ENCODE data around the gene EXT2. TPM values are rescaled to one million over a fixed set of nuclear protein-coding genes. Genes with fewer than 3 reads are reported as not detected.

Gene EXT2
- total and polyA plus RNA-seq, 2 of the 13 experiments (the other 11 are each of a cell fraction or from before 2014, with no cell fraction given) = 61.5 to 68.7 TPM

GRCh38 chr11:44095506-44096359 lies at the start of gene EXT2 (continued):
- TF ChIP-seq ZNF513 (CRISPR knock-in tag; conservative IDR thresholded peaks at IDR 0.05) = no peak
- no peak for TF ChIP-seq ZNF740 (CRISPR knock-in tag; IDR thresholded peaks at IDR 0.05)
- no peak for TF ChIP-seq ADNP (CRISPR knock-in tag; IDR thresholded peaks at IDR 0.05)
- no peak for TF ChIP-seq FOXO4 (CRISPR knock-in tag; conservative IDR thresholded peaks at IDR 0.05)
- no peak for TF ChIP-seq NPAS2 (CRISPR knock-in tag; IDR thresholded peaks at IDR 0.05; ENCODE audit: borderline replicate concordance)
- TF ChIP-seq ZNF30 (CRISPR knock-in tag; IDR thresholded peaks at IDR 0.05) = no peak
- TF ChIP-seq ZNF550 (CRISPR knock-in tag; IDR thresholded peaks at IDR 0.05; ENCODE audit: borderline replicate concordance) = no peak
- no peak for TF ChIP-seq ZBTB40 (IDR thresholded peaks at IDR 0.05)
- no peak for TF ChIP-seq ZBTB40 (CRISPR knock-in tag; IDR thresholded peaks at IDR 0.05)
- no peak for TF ChIP-seq ZNF121 (CRISPR knock-in tag; IDR thresholded peaks at IDR 0.05)
- no peak for TF ChIP-seq NRL (CRISPR knock-in tag; IDR thresholded peaks at IDR 0.05; ENCODE audit: borderline replicate concordance)
- no peak for TF ChIP-seq ZSCAN25 (CRISPR knock-in tag; IDR thresholded peaks at IDR 0.05)
- no peak for TF ChIP-seq SP4 (CRISPR knock-in tag; IDR thresholded peaks at IDR 0.05)
- TF ChIP-seq HNRNPL (IDR thresholded peaks at IDR 0.05; ENCODE audit: low read depth, low read length) = no peak
